HEK293 (cell line): Measurements from ENCODE around the gene MYBPC3.

Source experiments
- CTCF ChIA-PET: fragments of 350-600 bp; formaldehyde crosslinking; extraction: SDS; loops from one replicate; lab custom pipeline; 2021; ENCODE audit warnings: antibody characterized with exemption; lab: Yijun Ruan, JAX
- POLR2A ChIA-PET: fragments of 300-600 bp; formaldehyde crosslinking; extraction: SDS; loops from one replicate; lab custom pipeline; 2020; ENCODE audit warnings: antibody characterized with exemption, inconsistent platforms; lab: Yijun Ruan, JAX
- H3K27ac ChIP-seq: fragments of 200-500 bp; sonication (Bioruptor generic); 2 replicates; pipeline ENCODE4 v1.5.1; 2014; ENCODE audit warnings: low read depth, low read length, control low read depth, inconsistent platforms; ENCODE audit errors: extremely low read depth
- H3K36me3 ChIP-seq, 2 experiments: fragments of 200-500 bp in 1 of 2; sonication (Bioruptor generic) in 1 of 2; 1 replicate in 1 of 2; 2 replicates in 1 of 2; pipeline ENCODE4 v1.5.1; 2014 to 2017; ENCODE audit warnings: inconsistent platforms in 2 of 2, low read length in 2 of 2; ENCODE audit not compliant: control insufficient read depth in 2 of 2, insufficient read depth in 1 of 2
- H3K4me1 ChIP-seq: fragments of 200-500 bp; sonication (Bioruptor generic); 2 replicates; pipeline ENCODE4 v1.5.1; 2014; ENCODE audit warnings: mild to moderate bottlenecking, low read length, inconsistent platforms; ENCODE audit not compliant: control insufficient read depth, insufficient read depth
- H3K4me3 ChIP-seq: 2 replicates; pipeline ENCODE4 v1.5.1; 2011; ENCODE audit warnings: low read depth, mild to moderate bottlenecking, control low read depth, low read length, moderate library complexity
- H3K9me3 ChIP-seq: fragments of 200-500 bp; sonication (Bioruptor generic); 2 replicates; pipeline ENCODE4 v1.5.1; 2014; ENCODE audit warnings: low read depth, low read length, inconsistent platforms; ENCODE audit not compliant: control insufficient read depth, insufficient read depth
- EGR2 ChIP-seq: fragments of 450-650 bp; formaldehyde crosslinking; IDR thresholded peaks from 2 replicates; pipeline ENCODE4 v1.5.1; 2016; ENCODE audit warnings: low read depth, missing biosample characterization, missing genetic modification characterization
- HOXC10 ChIP-seq: sonication (generic); formaldehyde crosslinking; IDR thresholded peaks from 2 replicates; pipeline ENCODE4 v1.8.1; 2023; ENCODE audit warnings: mild to moderate bottlenecking, missing genetic modification reagents
- HOXD13 ChIP-seq: sonication (generic); formaldehyde crosslinking; IDR thresholded peaks from 2 replicates; pipeline ENCODE4 v1.8.0; 2022; ENCODE audit warnings: missing genetic modification reagents, borderline replicate concordance
- KLF7 ChIP-seq: fragments of 450-650 bp; formaldehyde crosslinking; IDR thresholded peaks from 2 replicates; pipeline ENCODE4 v1.5.1; 2016; ENCODE audit warnings: missing biosample characterization, missing genetic modification characterization, borderline replicate concordance
- KLF9 ChIP-seq: fragments of 450-650 bp; formaldehyde crosslinking; IDR thresholded peaks from 2 replicates; pipeline ENCODE4 v1.5.1; 2016; ENCODE audit warnings: missing biosample characterization, missing genetic modification characterization, low read depth
- MEIS1 ChIP-seq: sonication (generic); formaldehyde crosslinking; IDR thresholded peaks from 2 replicates; pipeline ENCODE4 v1.8.1; 2022; ENCODE audit warnings: missing genetic modification reagents, mild to moderate bottlenecking, borderline replicate concordance
- YY2 ChIP-seq: fragments of 450-650 bp; formaldehyde crosslinking; IDR thresholded peaks from 2 replicates; pipeline ENCODE4 v1.5.1; 2016; ENCODE audit warnings: missing biosample characterization, missing genetic modification characterization
- ZBTB17 ChIP-seq: fragments of 450-650 bp; formaldehyde crosslinking; IDR thresholded peaks from 2 replicates; pipeline ENCODE4 v1.5.1; 2016; ENCODE audit warnings: missing biosample characterization, missing genetic modification characterization
- ZEB2 ChIP-seq: fragments of 450-650 bp; formaldehyde crosslinking; IDR thresholded peaks from 2 replicates; pipeline ENCODE4 v1.5.1; 2016; ENCODE audit warnings: missing biosample characterization, missing genetic modification characterization
- ZNF114 ChIP-seq: fragments of 450-650 bp; formaldehyde crosslinking; IDR thresholded peaks from 2 replicates; pipeline ENCODE4 v1.5.0; 2017; ENCODE audit warnings: missing biosample characterization, missing genetic modification characterization
- ZNF138 ChIP-seq: fragments of 450-650 bp; formaldehyde crosslinking; IDR thresholded peaks from 2 replicates; pipeline ENCODE4 v1.5.1; 2016; ENCODE audit warnings: missing biosample characterization, missing genetic modification characterization, borderline replicate concordance
- ZNF155 ChIP-seq: fragments of 450-650 bp; formaldehyde crosslinking; IDR thresholded peaks from 2 replicates; pipeline ENCODE4 v1.5.1; 2016; ENCODE audit warnings: missing biosample characterization, missing genetic modification characterization
- ZNF239 ChIP-seq: fragments of 450-650 bp; formaldehyde crosslinking; IDR thresholded peaks from 2 replicates; pipeline ENCODE4 v1.5.1; 2016; ENCODE audit warnings: missing biosample characterization, missing genetic modification characterization
- ZNF248 ChIP-seq: fragments of 450-650 bp; formaldehyde crosslinking; IDR thresholded peaks from 2 replicates; pipeline ENCODE4 v1.5.1; 2017; ENCODE audit warnings: missing biosample characterization, missing genetic modification characterization
- ZNF426 ChIP-seq: fragments of 450-650 bp; formaldehyde crosslinking; IDR thresholded peaks from 2 replicates; pipeline ENCODE4 v1.5.1; 2017; ENCODE audit warnings: missing biosample characterization, missing genetic modification characterization, mild to moderate bottlenecking, inconsistent platforms, moderate library complexity
- ZNF48 ChIP-seq: fragments of 450-650 bp; formaldehyde crosslinking; IDR thresholded peaks from 2 replicates; pipeline ENCODE4 v1.5.1; 2016; ENCODE audit warnings: missing biosample characterization, missing genetic modification characterization
- ZNF501 ChIP-seq: fragments of 450-650 bp; formaldehyde crosslinking; IDR thresholded peaks from 2 replicates; pipeline ENCODE4 v1.5.1; 2016; ENCODE audit warnings: missing biosample characterization, missing genetic modification characterization
- ZNF623 ChIP-seq: fragments of 450-650 bp; formaldehyde crosslinking; IDR thresholded peaks from 2 replicates; pipeline ENCODE4 v1.5.1; 2016; ENCODE audit warnings: missing biosample characterization, missing genetic modification characterization
- ZNF660 ChIP-seq: fragments of 450-650 bp; IDR thresholded peaks from 2 replicates; pipeline ENCODE4 v1.5.1; 2018; ENCODE audit warnings: missing biosample characterization, mild to moderate bottlenecking, missing genetic modification characterization
- ZNF837 ChIP-seq: fragments of 450-650 bp; formaldehyde crosslinking; IDR thresholded peaks from 2 replicates; pipeline ENCODE4 v1.5.1; 2016; ENCODE audit warnings: missing biosample characterization, missing genetic modification characterization
- TF ChIP-seq, protein P1 (sequence below): fragments of 450-650 bp; formaldehyde crosslinking; IDR thresholded peaks from 2 replicates; pipeline ENCODE4 v1.5.1; 2016; ENCODE audit warnings: missing biosample characterization, missing genetic modification characterization, low read depth
- TF ChIP-seq, protein P2 (sequence below): fragments of 450-650 bp; formaldehyde crosslinking; IDR thresholded peaks from 2 replicates; pipeline ENCODE4 v1.5.1; 2016; ENCODE audit warnings: missing biosample characterization, missing genetic modification characterization
- TF ChIP-seq, protein P3 (sequence below): fragments of 450-650 bp; formaldehyde crosslinking; IDR thresholded peaks from 2 replicates; pipeline ENCODE4 v1.5.1; 2017; ENCODE audit warnings: missing biosample characterization, missing genetic modification characterization
- TF ChIP-seq, protein P4 (sequence below): fragments of 450-650 bp; formaldehyde crosslinking; IDR thresholded peaks from 2 replicates; pipeline ENCODE4 v1.5.1; 2016; ENCODE audit warnings: missing biosample characterization, missing genetic modification characterization, low read depth
- TF ChIP-seq, protein P5 (sequence below): fragments of 450-650 bp; formaldehyde crosslinking; IDR thresholded peaks from 2 replicates; pipeline ENCODE4; 2016; ENCODE audit warnings: missing biosample characterization, missing genetic modification characterization

The MYBPC3 gene

DNA sequence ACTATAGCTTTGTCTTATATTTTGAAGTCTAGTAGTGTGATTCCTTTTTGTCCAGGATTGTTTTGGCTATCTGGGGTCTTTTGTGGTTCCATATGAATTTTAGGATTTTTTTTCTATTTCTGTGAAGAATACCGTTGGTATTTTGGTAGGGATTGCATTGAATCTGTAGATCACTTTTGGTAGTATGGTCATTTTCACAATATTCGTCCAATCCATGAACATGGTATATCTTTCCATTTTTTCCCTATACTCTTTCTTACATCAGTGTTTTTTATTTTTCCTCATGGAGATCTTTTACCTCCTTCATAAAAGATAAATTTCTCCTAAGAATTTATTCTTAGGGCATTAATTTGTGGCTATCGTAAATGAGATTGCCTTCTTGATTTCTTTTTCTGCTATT lies 53.4 kb downstream of the MYBPC3 start:
- Histone ChIP-seq H3K4me3 (no peak overlapping the region), H3K27ac (no peak overlapping the region), H3K36me3 (peaks cover 19 to 78% of the 10 kb centered on the region in 2 experiments), H3K4me1 (no peaks in the 10 kb centered on the region)
- ChIA-PET POLR2A (no interaction called here), CTCF (interaction anchor here (0.7 to 1.1 kb wide), 2 partner anchors 56 to 839 kb away, joined by 3 read pairs; no protein-coding TSS in a partner anchor)
- TF ChIP-seq ZBTB17 (tag by site-specific recombination) (no peak), ZNF248 (peak; percentile 98)
- TF ChIP-seq, all 188 proteins: peak for 1
- no peaks in the 10 kb centered on the region for H3K9me3 ChIP-seq

DNA sequence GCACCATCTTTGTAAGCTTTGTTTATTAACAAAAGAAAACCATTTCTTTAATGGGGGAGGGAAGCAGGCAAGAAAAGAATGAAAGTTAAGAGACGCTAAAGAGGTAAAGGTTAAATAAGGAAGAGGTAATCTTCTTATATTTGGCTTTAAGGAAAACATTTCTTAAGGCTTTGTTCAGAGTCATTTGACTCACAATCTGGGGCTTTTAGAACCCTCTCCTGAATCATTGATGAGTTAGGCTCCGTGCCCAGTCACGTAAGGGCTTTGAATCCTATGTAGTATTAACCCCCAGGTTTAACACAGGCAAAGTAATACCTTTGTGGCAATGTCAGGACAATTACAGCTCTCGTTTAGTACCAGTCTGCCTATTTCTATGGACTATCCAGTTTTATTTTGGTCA lies 56.5 kb downstream of the MYBPC3 start:
- TF ChIP-seq, protein P1, sequence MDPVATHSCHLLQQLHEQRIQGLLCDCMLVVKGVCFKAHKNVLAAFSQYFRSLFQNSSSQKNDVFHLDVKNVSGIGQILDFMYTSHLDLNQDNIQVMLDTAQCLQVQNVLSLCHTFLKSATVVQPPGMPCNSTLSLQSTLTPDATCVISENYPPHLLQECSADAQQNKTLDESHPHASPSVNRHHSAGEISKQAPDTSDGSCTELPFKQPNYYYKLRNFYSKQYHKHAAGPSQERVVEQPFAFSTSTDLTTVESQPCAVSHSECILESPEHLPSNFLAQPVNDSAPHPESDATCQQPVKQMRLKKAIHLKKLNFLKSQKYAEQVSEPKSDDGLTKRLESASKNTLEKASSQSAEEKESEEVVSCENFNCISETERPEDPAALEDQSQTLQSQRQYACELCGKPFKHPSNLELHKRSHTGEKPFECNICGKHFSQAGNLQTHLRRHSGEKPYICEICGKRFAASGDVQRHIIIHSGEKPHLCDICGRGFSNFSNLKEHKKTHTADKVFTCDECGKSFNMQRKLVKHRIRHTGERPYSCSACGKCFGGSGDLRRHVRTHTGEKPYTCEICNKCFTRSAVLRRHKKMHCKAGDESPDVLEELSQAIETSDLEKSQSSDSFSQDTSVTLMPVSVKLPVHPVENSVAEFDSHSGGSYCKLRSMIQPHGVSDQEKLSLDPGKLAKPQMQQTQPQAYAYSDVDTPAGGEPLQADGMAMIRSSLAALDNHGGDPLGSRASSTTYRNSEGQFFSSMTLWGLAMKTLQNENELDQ (tag by site-specific recombination) = no peak
- TF ChIP-seq ZNF501 (tag by site-specific recombination) (no peak), ZNF239 (no peak), MEIS1 (CRISPR knock-in tag) (no peak), YY2 (no peak), KLF9 (tag by site-specific recombination) (no peak), ZEB2 (tag by site-specific recombination) (no peak), HOXD13 (CRISPR knock-in tag) (no peak), ZNF426 (no peak), EGR2 (tag by site-specific recombination) (no peak), KLF7 (no peak), ZNF837 (tag by site-specific recombination) (no peak), ZNF660 (no peak)
- TF ChIP-seq, protein P2, sequence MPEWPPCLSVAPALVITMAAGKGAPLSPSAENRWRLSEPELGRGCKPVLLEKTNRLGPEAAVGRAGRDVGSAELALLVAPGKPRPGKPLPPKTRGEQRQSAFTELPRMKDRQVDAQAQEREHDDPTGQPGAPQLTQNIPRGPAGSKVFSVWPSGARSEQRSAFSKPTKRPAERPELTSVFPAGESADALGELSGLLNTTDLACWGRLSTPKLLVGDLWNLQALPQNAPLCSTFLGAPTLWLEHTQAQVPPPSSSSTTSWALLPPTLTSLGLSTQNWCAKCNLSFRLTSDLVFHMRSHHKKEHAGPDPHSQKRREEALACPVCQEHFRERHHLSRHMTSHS (tag by site-specific recombination) = no peak
- TF ChIP-seq, protein P3, sequence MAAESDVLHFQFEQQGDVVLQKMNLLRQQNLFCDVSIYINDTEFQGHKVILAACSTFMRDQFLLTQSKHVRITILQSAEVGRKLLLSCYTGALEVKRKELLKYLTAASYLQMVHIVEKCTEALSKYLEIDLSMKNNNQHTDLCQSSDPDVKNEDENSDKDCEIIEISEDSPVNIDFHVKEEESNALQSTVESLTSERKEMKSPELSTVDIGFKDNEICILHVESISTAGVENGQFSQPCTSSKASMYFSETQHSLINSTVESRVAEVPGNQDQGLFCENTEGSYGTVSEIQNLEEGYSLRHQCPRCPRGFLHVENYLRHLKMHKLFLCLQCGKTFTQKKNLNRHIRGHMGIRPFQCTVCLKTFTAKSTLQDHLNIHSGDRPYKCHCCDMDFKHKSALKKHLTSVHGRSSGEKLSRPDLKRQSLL (tag by site-specific recombination) = no peak
- H3K27ac ChIP-seq = no peak overlapping the region
- H3K36me3 ChIP-seq = peaks cover 12 to 81% of the 10 kb centered on the region in 2 experiments
- no peaks in the 10 kb centered on the region for H3K9me3 ChIP-seq
- CTCF ChIA-PET = interaction anchor here (0.6 to 1.1 kb wide), 2 partner anchors 18 to 78 kb away, joined by 3 to 4 read pairs; no protein-coding TSS in a partner anchor
- H3K4me1 ChIP-seq = no peaks in the 10 kb centered on the region
- H3K4me3 ChIP-seq = no peak overlapping the region
- POLR2A ChIA-PET = no interaction called here

DNA sequence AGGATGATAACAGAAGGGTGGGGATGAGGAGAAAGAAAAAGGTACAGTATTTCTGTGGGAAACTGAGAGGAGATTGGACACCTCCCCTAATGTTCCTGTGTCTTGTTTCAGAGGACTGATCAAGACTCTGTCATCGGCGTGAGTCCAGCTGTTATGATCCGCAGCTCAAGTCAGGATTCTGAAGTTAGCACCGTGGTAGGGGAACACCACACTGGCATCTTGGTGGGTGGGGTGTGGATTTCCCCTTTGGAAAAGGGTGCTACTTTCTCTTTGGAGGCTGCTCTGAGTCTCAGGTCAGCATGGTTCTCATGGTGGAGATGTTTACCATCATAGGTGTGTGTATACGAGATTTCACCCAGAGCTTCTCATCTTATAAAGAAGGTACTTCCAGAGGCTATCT lies 57.1 kb downstream of the MYBPC3 start:
- peaks cover 8 to 83% of the 10 kb centered on the region in 2 experiments for H3K36me3 ChIP-seq
- POLR2A ChIA-PET = interaction anchor here (0.5 kb wide), 1 partner anchor 28 kb away, joined by 3 read pairs; no protein-coding TSS in a partner anchor
- CTCF ChIA-PET = interaction anchor here (0.6 to 1.1 kb wide), 2 partner anchors 18 to 79 kb away, joined by 3 to 4 read pairs; no protein-coding TSS in a partner anchor

More for the DNA sequence above, 57.1 kb downstream of the MYBPC3 start:
- H3K4me1 ChIP-seq = no peaks in the 10 kb centered on the region
- TF ChIP-seq ZNF114 (tag by site-specific recombination) (no peak), MEIS1 (CRISPR knock-in tag) (no peak), ZNF623 (tag by site-specific recombination) (no peak), ZNF138 (tag by site-specific recombination) (no peak), HOXC10 (CRISPR knock-in tag) (no peak), ZNF155 (tag by site-specific recombination) (no peak), ZNF48 (no peak)
- TF ChIP-seq, protein P4, sequence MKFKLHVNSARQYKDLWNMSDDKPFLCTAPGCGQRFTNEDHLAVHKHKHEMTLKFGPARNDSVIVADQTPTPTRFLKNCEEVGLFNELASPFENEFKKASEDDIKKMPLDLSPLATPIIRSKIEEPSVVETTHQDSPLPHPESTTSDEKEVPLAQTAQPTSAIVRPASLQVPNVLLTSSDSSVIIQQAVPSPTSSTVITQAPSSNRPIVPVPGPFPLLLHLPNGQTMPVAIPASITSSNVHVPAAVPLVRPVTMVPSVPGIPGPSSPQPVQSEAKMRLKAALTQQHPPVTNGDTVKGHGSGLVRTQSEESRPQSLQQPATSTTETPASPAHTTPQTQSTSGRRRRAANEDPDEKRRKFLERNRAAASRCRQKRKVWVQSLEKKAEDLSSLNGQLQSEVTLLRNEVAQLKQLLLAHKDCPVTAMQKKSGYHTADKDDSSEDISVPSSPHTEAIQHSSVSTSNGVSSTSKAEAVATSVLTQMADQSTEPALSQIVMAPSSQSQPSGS (tag by site-specific recombination) = no peak
- TF ChIP-seq, protein P5, sequence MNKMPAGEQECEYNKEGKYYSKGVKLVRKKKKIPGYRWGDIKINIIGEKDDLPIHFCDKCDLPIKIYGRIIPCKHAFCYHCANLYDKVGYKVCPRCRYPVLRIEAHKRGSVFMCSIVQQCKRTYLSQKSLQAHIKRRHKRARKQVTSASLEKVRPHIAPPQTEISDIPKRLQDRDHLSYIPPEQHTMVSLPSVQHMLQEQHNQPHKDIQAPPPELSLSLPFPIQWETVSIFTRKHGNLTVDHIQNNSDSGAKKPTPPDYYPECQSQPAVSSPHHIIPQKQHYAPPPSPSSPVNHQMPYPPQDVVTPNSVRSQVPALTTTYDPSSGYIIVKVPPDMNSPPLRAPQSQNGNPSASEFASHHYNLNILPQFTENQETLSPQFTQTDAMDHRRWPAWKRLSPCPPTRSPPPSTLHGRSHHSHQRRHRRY (tag by site-specific recombination) = no peak
- TF ChIP-seq, all 188 proteins: peak for 0
- Histone ChIP-seq H3K4me3 (no peak overlapping the region), H3K27ac (no peak overlapping the region), H3K9me3 (no peaks in the 10 kb centered on the region)
